GM18873 (cell line): Measurements from ENCODE around the gene IMPA2.
"Not testable (repeated sequence)": the region's sequence is repeated elsewhere in the genome, so short reads cannot be mapped to it uniquely, and the experiment has no call there.

Source experiments
- ATAC-seq: cut with Tn5 transposase; IDR thresholded peaks from one replicate; pipeline ENCODE4 v1.9.1; 2021; ENCODE audit warnings: mild to moderate bottlenecking, moderate library complexity, moderate number of reproducible peaks; ENCODE audit not compliant: unreplicated experiment, low FRiP score

IMPA2 gene

GRCh38 chr18:11960743-11961380, 20.4 kb upstream of the IMPA2 start:
- no peak for ATAC-seq

GRCh38 chr18:11962597-11962996, 18.7 kb upstream of the IMPA2 start:
- no peak for ATAC-seq

- no peak for ATAC-seq
Observed at GRCh38 chr18:11963991-11964484, 17.3 kb upstream of the IMPA2 start.

- no peak for ATAC-seq
Observed at GRCh38 chr18:11969904-11970835, 11.1 kb upstream of the IMPA2 start.

- not testable (repeated sequence) for ATAC-seq
Observed at GRCh38 chr18:11970836-11971226, 10.5 kb upstream of the IMPA2 start.

- no peak for ATAC-seq
Observed at GRCh38 chr18:11972371-11973174, 8.7 kb upstream of the IMPA2 start.

GRCh38 chr18:11974741-11975325, 6.5 kb upstream of the IMPA2 start:
- no peak for ATAC-seq

- ATAC-seq, result no peak
Observed at GRCh38 chr18:11975723-11976122, 5.6 kb upstream of the IMPA2 start.

- ATAC-seq, result no peak
Observed at GRCh38 chr18:11976315-11977152, 4.8 kb upstream of the IMPA2 start.

GRCh38 chr18:11977153-11977466, 4.2 kb upstream of the IMPA2 start:
- ATAC-seq, result no peak

- no peak for ATAC-seq
Observed at GRCh38 chr18:11978956-11979355, 2.4 kb upstream of the IMPA2 start.

GRCh38 chr18:11980163-11980493, 1.2 kb upstream of the IMPA2 start:
- ATAC-seq, result no peak

GRCh38 chr18:11980494-11981191, 664 bp upstream of the IMPA2 start:
- peak; percentile 92 for ATAC-seq

- ATAC-seq, result peak; percentile 11
Observed at GRCh38 chr18:11981543-11982366, 448 bp downstream of the IMPA2 start.

- ATAC-seq, result no peak
Observed at GRCh38 chr18:11982981-11983380, 1.7 kb downstream of the IMPA2 start.

- no peak for ATAC-seq
Observed at GRCh38 chr18:11983592-11983991, 2.3 kb downstream of the IMPA2 start.

GRCh38 chr18:11984091-11984490, 2.8 kb downstream of the IMPA2 start:
- ATAC-seq, result no peak

GRCh38 chr18:11985586-11985985, 4.3 kb downstream of the IMPA2 start:
- no peak for ATAC-seq
